H9 (cell line): ENCODE measurements around the gene BLMH. TPM values are rescaled to one million over a fixed set of nuclear protein-coding genes. Genes with fewer than 3 reads are reported as not detected.

Source experiments
- DNase-seq: peaks from one replicate; pipeline ENCODE4 v3.0.0-alpha.2; 2017
- H2AFZ ChIP-seq: one replicate; pipeline ENCODE4 v1.6.1; 2013; ENCODE audit warnings: mild to moderate bottlenecking, low read length, control low read depth, moderate library complexity
- H2AK5ac ChIP-seq: 2 replicates; pipeline ENCODE4 v1.6.1; 2013; ENCODE audit warnings: low read length, control low read depth, mixed read lengths; ENCODE audit not compliant: insufficient read length
- H2BK120ac ChIP-seq: one replicate; pipeline ENCODE4 v1.6.1; 2013; ENCODE audit warnings: low read depth, mild to moderate bottlenecking, low read length, control low read depth, inconsistent platforms; ENCODE audit not compliant: poor library complexity, severe bottlenecking
- H2BK12ac ChIP-seq: 2 replicates; pipeline ENCODE4 v1.6.1; 2013; ENCODE audit warnings: low read length, control low read depth, mixed read lengths, low read depth; ENCODE audit not compliant: insufficient read length
- H2BK15ac ChIP-seq: 2 replicates; pipeline ENCODE4 v1.6.1; 2013; ENCODE audit warnings: low read depth, low read length, control low read depth
- H2BK20ac ChIP-seq: one replicate; pipeline ENCODE4 v1.6.1; 2013; ENCODE audit warnings: low read depth, mild to moderate bottlenecking, low read length, control low read depth, inconsistent platforms; ENCODE audit not compliant: poor library complexity, severe bottlenecking
- H2BK5ac ChIP-seq: 2 replicates; pipeline ENCODE4 v1.6.1; 2013; ENCODE audit warnings: low read length, control low read depth, mixed read lengths; ENCODE audit not compliant: insufficient read length
- H3K14ac ChIP-seq: 2 replicates; pipeline ENCODE4 v1.6.1; 2013; ENCODE audit warnings: low read length, control low read depth; ENCODE audit not compliant: insufficient read depth
- H3K18ac ChIP-seq: 2 replicates; pipeline ENCODE4 v1.6.1; 2013; ENCODE audit warnings: low read depth, mild to moderate bottlenecking, mixed read lengths, low read length, control low read depth; ENCODE audit not compliant: insufficient read length
- H3K23ac ChIP-seq: 2 replicates; pipeline ENCODE4 v1.6.1; 2013; ENCODE audit warnings: low read length, control low read depth, mixed read lengths, low read depth; ENCODE audit not compliant: insufficient read length
- H3K23me2 ChIP-seq: 2 replicates; pipeline ENCODE4 v1.6.1; 2013; ENCODE audit warnings: low read depth, mild to moderate bottlenecking, mixed read lengths, low read length, control low read depth; ENCODE audit not compliant: insufficient read length, poor library complexity, severe bottlenecking
- H3K27ac ChIP-seq: 2 replicates; pipeline ENCODE4 v1.5.1; 2013; ENCODE audit warnings: low read length, control low read depth, mixed read lengths, low read depth; ENCODE audit not compliant: insufficient read length
- H3K27me3 ChIP-seq: 2 replicates; pipeline ENCODE4 v1.6.1; 2013; ENCODE audit warnings: low read length, control low read depth, inconsistent platforms; ENCODE audit not compliant: insufficient read depth
- H3K4ac ChIP-seq: 2 replicates; pipeline ENCODE4 v1.6.1; 2013; ENCODE audit warnings: low read depth, mild to moderate bottlenecking, control low read depth, inconsistent platforms, low read length, moderate library complexity
- H3K4me1 ChIP-seq: 2 replicates; pipeline ENCODE4 v1.6.1; 2013; ENCODE audit warnings: low read length, control low read depth, inconsistent platforms; ENCODE audit not compliant: insufficient read depth
- H3K4me2 ChIP-seq: 2 replicates; pipeline ENCODE4 v1.6.1; 2013; ENCODE audit warnings: low read length, control low read depth, mixed read lengths; ENCODE audit not compliant: insufficient read length, insufficient read depth
- H3K56ac ChIP-seq: 2 replicates; pipeline ENCODE4 v1.6.1; 2013; ENCODE audit warnings: low read depth, mild to moderate bottlenecking, mixed read lengths, low read length, control low read depth; ENCODE audit not compliant: insufficient read length
- H3K79me1 ChIP-seq: 2 replicates; pipeline ENCODE4 v1.6.1; 2013; ENCODE audit warnings: low read depth, mild to moderate bottlenecking, moderate library complexity, low read length, control low read depth, inconsistent platforms; ENCODE audit not compliant: insufficient read depth, poor library complexity, severe bottlenecking
- H3K79me2 ChIP-seq: 2 replicates; pipeline ENCODE4 v1.6.1; 2013; ENCODE audit warnings: low read length, control low read depth, inconsistent platforms; ENCODE audit not compliant: insufficient read depth
- H3K9ac ChIP-seq: 2 replicates; pipeline ENCODE4 v1.6.1; 2013; ENCODE audit warnings: low read length, control low read depth, mixed read lengths; ENCODE audit not compliant: insufficient read length; ENCODE audit errors: extremely low read depth
- H3K9me3 ChIP-seq: one replicate; pipeline ENCODE4 v1.6.1; 2013; ENCODE audit warnings: low read depth, low read length, inconsistent platforms; ENCODE audit not compliant: control insufficient read depth
- H3T11ph ChIP-seq: one replicate; pipeline ENCODE4 v1.6.1; 2013; ENCODE audit warnings: mild to moderate bottlenecking, low read length, control low read depth, inconsistent platforms
- H4K20me1 ChIP-seq: one replicate; pipeline ENCODE4 v1.6.1; 2013; ENCODE audit not compliant: control insufficient read depth, insufficient read length, insufficient read depth
- H4K5ac ChIP-seq: 2 replicates; pipeline ENCODE4 v1.6.1; 2013; ENCODE audit warnings: low read depth, mild to moderate bottlenecking, mixed read lengths, low read length, control low read depth; ENCODE audit not compliant: insufficient read length
- H4K8ac ChIP-seq: replicated peaks from 2 replicates; pipeline ENCODE4 v1.6.1; 2013; ENCODE audit warnings: low read length, control low read depth, mixed read lengths, low read depth; ENCODE audit not compliant: insufficient read length
- H4K91ac ChIP-seq: 2 replicates; pipeline ENCODE4 v1.6.1; 2013; ENCODE audit warnings: low read depth, mild to moderate bottlenecking, moderate library complexity, mixed read lengths, low read length, control low read depth; ENCODE audit not compliant: insufficient read length
- H3K27ac Mint-ChIP-seq, 3 experiments: 2 replicates in 2 of 3; 3 replicates in 1 of 3; pipeline ENCODE4 v1.8.0; 2020 to 2021; ENCODE audit warnings: mixed read lengths in 3 of 3, mild to moderate bottlenecking in 1 of 3, moderate library complexity in 1 of 3
- H3K27me3 Mint-ChIP-seq: 2 replicates; pipeline ENCODE4 v1.8.0; 2021; ENCODE audit warnings: low read depth, mild to moderate bottlenecking, moderate library complexity, mixed read lengths
- H3K36me3 Mint-ChIP-seq, 3 experiments: 2 replicates in 2 of 3; 3 replicates in 1 of 3; pipeline ENCODE4 v1.8.0; 2020 to 2021; ENCODE audit warnings: low read depth in 3 of 3, mixed read lengths in 3 of 3; ENCODE audit not compliant: insufficient read depth in 1 of 3
- H3K4me1 Mint-ChIP-seq, 2 experiments: 2 replicates each; pipeline ENCODE4 v1.8.0; 2020; ENCODE audit warnings: mixed read lengths in 2 of 2
- H3K4me3 Mint-ChIP-seq, 2 experiments: 2 replicates in 1 of 2; 3 replicates in 1 of 2; pipeline ENCODE4 v1.8.0; 2020 to 2021; ENCODE audit warnings: mild to moderate bottlenecking in 2 of 2, mixed read lengths in 2 of 2, moderate library complexity in 1 of 2
- H3K9me3 Mint-ChIP-seq, 2 experiments: 2 replicates in 1 of 2; 3 replicates in 1 of 2; pipeline ENCODE4 v1.8.0; 2020; ENCODE audit warnings: mild to moderate bottlenecking in 2 of 2, mixed read lengths in 2 of 2, moderate library complexity in 1 of 2
- WGBS: extraction: QIAGEN DNeasy Blood & Tissue Kit; methylation state at CpG from one replicate; pipeline ENCODE4 v1.1.7; 2013; ENCODE audit warnings: missing lambda C conversion rate, low lambda C conversion rate, mixed read lengths; ENCODE audit not compliant: insufficient read length; ENCODE audit errors: extremely low coverage; 5-methylcytosine and 5-hydroxymethylcytosine counted together
- total RNA-seq: library from RNA; stranded (reverse); gene quantifications from 2 replicates; pipeline ENCODE4 v1.2.1, GENCODE V29; 2021
- TF ChIP-seq, protein P1 (sequence below): fragments of 200-600 bp; sonication (generic); conservative IDR thresholded peaks from 3 replicates; pipeline ENCODE4 v1.8.0; 2021; ENCODE audit warnings: antibody characterized with exemption, mild to moderate bottlenecking

BLMH gene
- total RNA-seq, 1 experiment from 2014 or later, result 74.7 TPM

DNA sequence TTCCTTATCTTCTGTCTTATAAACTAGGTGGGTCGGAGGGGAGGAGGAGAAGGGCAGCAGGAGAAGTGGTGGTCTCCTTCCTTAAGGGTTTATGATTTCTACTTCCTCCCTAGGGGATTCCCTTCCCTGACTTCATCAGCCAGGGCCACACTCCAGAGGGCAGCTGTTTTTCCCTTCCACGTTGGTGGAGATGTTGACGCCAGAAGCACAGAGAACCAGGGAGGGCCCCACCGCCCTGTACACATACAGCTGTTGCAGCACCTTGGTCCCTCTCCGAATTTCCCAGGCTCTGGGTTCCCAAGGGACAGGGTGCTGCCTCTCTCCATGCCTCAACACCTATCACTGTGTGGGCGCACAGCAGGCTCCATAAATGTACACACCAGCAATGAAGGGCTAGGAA, 50.7 kb downstream of the BLMH start:
- H4K8ac ChIP-seq, result no peak overlapping the region
- no peaks in the 10 kb centered on the region for H3K9me3 ChIP-seq
- H4K20me1 ChIP-seq, result no peaks in the 10 kb centered on the region
- peaks cover 9 to 11% of the 10 kb centered on the region in 2 experiments for H3K9me3 Mint-ChIP-seq
- no peaks in the 10 kb centered on the region for H3K79me1 ChIP-seq
- no peak overlapping the region for H2BK5ac ChIP-seq
- no CpG with 5 or more reads among the region's 6 CpGs for WGBS
- H3K4me2 ChIP-seq, result no peak overlapping the region
- H3K36me3 Mint-ChIP-seq, result peaks cover 0 to 7% (median 7%) of the 10 kb centered on the region in 3 experiments; a peak in 4 of 7 replicates
- H2BK20ac ChIP-seq, result no peak overlapping the region
- no peak overlapping the region for H2AFZ ChIP-seq
- no peak overlapping the region for H3K4ac ChIP-seq
- H3K56ac ChIP-seq, result no peak overlapping the region
- H3K4me1 ChIP-seq, result no peaks in the 10 kb centered on the region
- H3T11ph ChIP-seq, result no peak overlapping the region
- no peaks in the 10 kb centered on the region for H3K79me2 ChIP-seq
- no peak overlapping the region for H3K14ac ChIP-seq
- H2AK5ac ChIP-seq, result no peak overlapping the region
- no peak overlapping the region for H4K91ac ChIP-seq
- H3K27me3 ChIP-seq, result peaks cover 12% of the 10 kb centered on the region; the same call in 1 of the 2 replicates
- no peak overlapping the region for H3K4me3 Mint-ChIP-seq
- H4K5ac ChIP-seq, result no peak overlapping the region
- H3K27ac Mint-ChIP-seq, result no peak overlapping the region
- DNase-seq, result no peak
- no peak overlapping the region for H2BK15ac ChIP-seq
- no peak overlapping the region for H2BK120ac ChIP-seq
- H3K27ac ChIP-seq, result no peak overlapping the region
- H3K9ac ChIP-seq, result no peak overlapping the region
- H3K4me1 Mint-ChIP-seq, result peaks cover 23 to 31% of the 10 kb centered on the region in 2 experiments
- H3K23me2 ChIP-seq, result peaks cover under 1% of the 10 kb centered on the region
- no peak overlapping the region for H3K23ac ChIP-seq
- H3K18ac ChIP-seq, result no peak overlapping the region
- H3K27me3 Mint-ChIP-seq, result peaks cover 39% of the 10 kb centered on the region
- TF ChIP-seq, protein P1, sequence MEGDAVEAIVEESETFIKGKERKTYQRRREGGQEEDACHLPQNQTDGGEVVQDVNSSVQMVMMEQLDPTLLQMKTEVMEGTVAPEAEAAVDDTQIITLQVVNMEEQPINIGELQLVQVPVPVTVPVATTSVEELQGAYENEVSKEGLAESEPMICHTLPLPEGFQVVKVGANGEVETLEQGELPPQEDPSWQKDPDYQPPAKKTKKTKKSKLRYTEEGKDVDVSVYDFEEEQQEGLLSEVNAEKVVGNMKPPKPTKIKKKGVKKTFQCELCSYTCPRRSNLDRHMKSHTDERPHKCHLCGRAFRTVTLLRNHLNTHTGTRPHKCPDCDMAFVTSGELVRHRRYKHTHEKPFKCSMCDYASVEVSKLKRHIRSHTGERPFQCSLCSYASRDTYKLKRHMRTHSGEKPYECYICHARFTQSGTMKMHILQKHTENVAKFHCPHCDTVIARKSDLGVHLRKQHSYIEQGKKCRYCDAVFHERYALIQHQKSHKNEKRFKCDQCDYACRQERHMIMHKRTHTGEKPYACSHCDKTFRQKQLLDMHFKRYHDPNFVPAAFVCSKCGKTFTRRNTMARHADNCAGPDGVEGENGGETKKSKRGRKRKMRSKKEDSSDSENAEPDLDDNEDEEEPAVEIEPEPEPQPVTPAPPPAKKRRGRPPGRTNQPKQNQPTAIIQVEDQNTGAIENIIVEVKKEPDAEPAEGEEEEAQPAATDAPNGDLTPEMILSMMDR, result no peak
- H2BK12ac ChIP-seq, result no peak overlapping the region
